PC-9 (cell line): ENCODE results near the gene MAP4K4. TPM values are rescaled to one million over a fixed set of nuclear protein-coding genes. Genes with fewer than 3 reads are reported as not detected.

Source experiments
- BruUV-seq: library from RNA; stranded (reverse); fragments of 400-500 nt; replicated peaks from 2 replicates; lab custom pipeline; 2021; lab: Mats Ljungman, UMichigan
- CTCF ChIA-PET: fragments of 300-600 bp; sonication (Branson Sonifier 250); formaldehyde crosslinking; loops from one replicate; lab custom pipeline; 2022; ENCODE audit warnings: antibody characterized with exemption; lab: Charles Lee
- POLR2A ChIA-PET: fragments of 300-600 bp; sonication (Branson Sonifier 250); formaldehyde crosslinking; loops from one replicate; lab custom pipeline; 2022; ENCODE audit warnings: antibody characterized with exemption; ENCODE audit not compliant: unreplicated experiment; lab: Charles Lee
- DNase-seq, 2 experiments: peaks; one replicate each; pipeline versions ENCODE4 v3.0.0 to v3.0.0-alpha.2; 2015 to 2022; ENCODE audit warnings: mixed read lengths in 1 of 2
- H2AFZ ChIP-seq: fragments of 200-600 bp; sonication (generic); 2 replicates; pipeline ENCODE4 v1.8.1; 2017; ENCODE audit warnings: antibody characterized with exemption
- H3F3A ChIP-seq: fragments of 200-600 bp; sonication (generic); 2 replicates; pipeline ENCODE4 v1.8.1; 2017; ENCODE audit warnings: antibody characterized with exemption, mild to moderate bottlenecking, low read depth; ENCODE audit not compliant: insufficient read depth
- H3K27ac ChIP-seq: fragments of 200-600 bp; sonication (generic); 2 replicates; pipeline ENCODE4 v1.6.1; 2016; ENCODE audit warnings: mixed run types
- H3K27me3 ChIP-seq: fragments of 200-600 bp; sonication (generic); 2 replicates; pipeline ENCODE4 v1.6.1; 2016; ENCODE audit warnings: low read depth, mixed run types; ENCODE audit not compliant: insufficient read depth
- H3K36me3 ChIP-seq: fragments of 200-600 bp; sonication (generic); 2 replicates; pipeline ENCODE4 v1.6.1; 2016; ENCODE audit warnings: low read depth, mixed run types
- H3K4me1 ChIP-seq: fragments of 200-600 bp; sonication (generic); replicated peaks from 2 replicates; pipeline ENCODE4 v1.6.1; 2016; ENCODE audit warnings: mixed run types; ENCODE audit not compliant: insufficient read depth
- H3K4me2 ChIP-seq: fragments of 200-600 bp; sonication (generic); 2 replicates; pipeline ENCODE4 v1.6.1; 2017; ENCODE audit warnings: mixed run types
- H3K4me3 ChIP-seq: fragments of 200-600 bp; sonication (generic); 2 replicates; pipeline ENCODE4 v1.6.1; 2016; ENCODE audit warnings: mixed run types
- H3K79me2 ChIP-seq: fragments of 200-600 bp; sonication (generic); 2 replicates; pipeline ENCODE4 v1.6.1; 2017; ENCODE audit warnings: low read depth, mixed run types
- H3K9me2 ChIP-seq: fragments of 200-600 bp; sonication (generic); 2 replicates; pipeline ENCODE4 v1.8.1; 2017; ENCODE audit warnings: mild to moderate bottlenecking; ENCODE audit not compliant: insufficient read depth
- H3K9me3 ChIP-seq: fragments of 200-600 bp; sonication (generic); 2 replicates; pipeline ENCODE4 v1.8.1; 2016; ENCODE audit warnings: low read depth; ENCODE audit not compliant: insufficient read depth
- H4K20me1 ChIP-seq: fragments of 200-600 bp; sonication (generic); 2 replicates; pipeline ENCODE4 v1.8.1; 2017; ENCODE audit not compliant: insufficient read depth
- CTCF ChIP-seq: fragments of 200-600 bp; sonication (generic); conservative IDR thresholded peaks from 2 replicates; pipeline ENCODE4 v1.6.1; 2017; ENCODE audit warnings: mixed run types, antibody characterized with exemption, mild to moderate bottlenecking, moderate library complexity
- EZH2 ChIP-seq: fragments of 200-600 bp; sonication (generic); IDR thresholded peaks from 2 replicates; pipeline ENCODE4 v1.8.0; 2017; ENCODE audit warnings: antibody characterized with exemption, low read depth
- intact Hi-C: fragments of 100-400 bp; cut with micrococcal nuclease; formaldehyde crosslinking; loops from one replicate; pipeline ENCODE4 v1.10.0; 2022; ENCODE audit not compliant: unreplicated experiment
- total RNA-seq: library from RNA; stranded (reverse); gene quantifications from 2 replicates; pipeline ENCODE4 v1.2.3, GENCODE V29; 2021

MAP4K4 gene
- total RNA-seq, 1 experiment from 2014 or later = 129 TPM

- Histone ChIP-seq H3F3A (peaks cover 27% of the 10 kb centered on the region; the same call in 1 of the 2 replicates), H3K79me2 (peaks cover 99% of the 10 kb centered on the region), H3K4me3 (no peak overlapping the region), H3K4me2 (peak overlapping the region; percentile 30), H3K9me2 (no peaks in the 10 kb centered on the region), H3K9me3 (no peaks in the 10 kb centered on the region), H3K36me3 (peaks cover 48% of the 10 kb centered on the region), H3K27ac (peak overlapping the region; percentile 27; the same call in 1 of the 2 replicates), H3K4me1 (peaks cover 64% of the 10 kb centered on the region), H4K20me1 (peaks cover 60% of the 10 kb centered on the region), H2AFZ (no peak overlapping the region), H3K27me3 (no peaks in the 10 kb centered on the region)
- POLR2A ChIA-PET = no interaction called here
- intact Hi-C loops = no loop called here
- no TSS peak for BruUV-seq
- TF ChIP-seq CTCF = no peak
- no peak for TF ChIP-seq EZH2
- DNase-seq = no peak
- CTCF ChIA-PET = no interaction called here
These were observed 7.5 kb downstream of the MAP4K4 start for GRCh38 chr2:101704816-101705578.

GRCh38 chr2:101706121-101706818 is 8.8 kb downstream of the MAP4K4 start:
- TF ChIP-seq CTCF (no peak), EZH2 (no peak)
- no peak for DNase-seq
- ChIA-PET POLR2A (no interaction called here), CTCF (no interaction called here)
- Histone ChIP-seq H3K27me3 (no peaks in the 10 kb centered on the region), H3K4me1 (peaks cover 61% of the 10 kb centered on the region), H4K20me1 (peaks cover 67% of the 10 kb centered on the region), H3K36me3 (peaks cover 46% of the 10 kb centered on the region), H3K4me2 (0 out of 2 replicates have a peak overlapping the region, but pooled peaks have one; percentile 13), H3K9me2 (no peaks in the 10 kb centered on the region), H3K79me2 (peaks cover 99% of the 10 kb centered on the region), H3K27ac (0 out of 2 replicates have a peak overlapping the region, but pooled peaks have one; percentile 27), H3F3A (peaks cover 23% of the 10 kb centered on the region; the same call in 1 of the 2 replicates), H2AFZ (no peak overlapping the region), H3K4me3 (no peak overlapping the region), H3K9me3 (no peaks in the 10 kb centered on the region)
- intact Hi-C loops = no loop called here
- BruUV-seq = no TSS peak

GRCh38 chr2:101706819-101707177 is 9.3 kb downstream of the MAP4K4 start:
- H3K27me3 ChIP-seq = no peaks in the 10 kb centered on the region
- peaks cover 55% of the 10 kb centered on the region for H3K4me1 ChIP-seq
- ChIA-PET CTCF (no interaction called here), POLR2A (no interaction called here)
- no peak for DNase-seq
- H2AFZ ChIP-seq = no peak overlapping the region
- TF ChIP-seq CTCF (no peak), EZH2 (no peak)
- H3K36me3 ChIP-seq = peaks cover 45% of the 10 kb centered on the region
- no peaks in the 10 kb centered on the region for H3K9me3 ChIP-seq
- intact Hi-C loops = no loop called here
- H3K79me2 ChIP-seq = peaks cover 99% of the 10 kb centered on the region
- no peak overlapping the region for H3K27ac ChIP-seq
- H3K4me2 ChIP-seq = 0 out of 2 replicates have a peak overlapping the region, but pooled peaks have one; percentile 13
- H3K4me3 ChIP-seq = no peak overlapping the region
- peaks cover 72% of the 10 kb centered on the region for H4K20me1 ChIP-seq
- H3K9me2 ChIP-seq = no peaks in the 10 kb centered on the region
- peaks cover 23% of the 10 kb centered on the region; the same call in 1 of the 2 replicates for H3F3A ChIP-seq
- BruUV-seq = no TSS peak
